GM12864 (cell line): ENCODE results near the gene EPHA7.

ENCODE experiments used
- DNase-seq: peaks from one replicate; pipeline ENCODE4 v3.0.0-alpha.2; 2011; ENCODE audit warnings: low read depth
- H3K4me3 ChIP-seq: 2 replicates; pipeline ENCODE4 v1.5.1; 2011; ENCODE audit warnings: mild to moderate bottlenecking, low read depth, low read length, control low read depth
- TF ChIP-seq, protein P1 (sequence below): IDR thresholded peaks from 2 replicates; pipeline ENCODE4 v1.5.1; 2011; ENCODE audit warnings: low read depth, mild to moderate bottlenecking, moderate library complexity, low read length, control low read depth, inconsistent platforms; ENCODE audit errors: missing control alignments

Gene EPHA7

DNA sequence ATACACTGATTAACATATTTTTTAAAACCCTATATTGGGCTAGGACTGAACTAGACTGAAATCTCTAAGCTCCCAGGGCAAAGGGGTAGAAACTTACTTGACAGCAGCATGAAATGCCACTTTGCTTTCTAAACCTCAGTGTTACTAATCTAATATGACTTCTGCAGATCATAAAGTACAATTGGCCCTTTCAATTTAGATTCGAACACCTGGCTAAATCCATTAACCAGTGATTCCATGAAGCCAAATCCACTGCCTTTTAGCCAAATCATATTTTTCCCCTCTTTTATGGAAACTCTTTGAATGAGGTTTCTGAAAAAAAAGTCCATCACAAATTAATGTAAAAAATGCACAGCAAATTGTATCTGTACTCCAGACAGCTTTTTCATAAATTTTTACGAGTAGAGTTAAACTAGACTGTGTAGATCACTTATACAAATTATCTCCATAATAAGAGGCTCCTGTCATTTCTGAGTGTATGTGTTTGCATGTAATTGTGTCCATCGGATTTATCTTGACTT is 25.7 kb downstream of the EPHA7 start:
- no peak overlapping the region for H3K4me3 ChIP-seq
- TF ChIP-seq, protein P1, sequence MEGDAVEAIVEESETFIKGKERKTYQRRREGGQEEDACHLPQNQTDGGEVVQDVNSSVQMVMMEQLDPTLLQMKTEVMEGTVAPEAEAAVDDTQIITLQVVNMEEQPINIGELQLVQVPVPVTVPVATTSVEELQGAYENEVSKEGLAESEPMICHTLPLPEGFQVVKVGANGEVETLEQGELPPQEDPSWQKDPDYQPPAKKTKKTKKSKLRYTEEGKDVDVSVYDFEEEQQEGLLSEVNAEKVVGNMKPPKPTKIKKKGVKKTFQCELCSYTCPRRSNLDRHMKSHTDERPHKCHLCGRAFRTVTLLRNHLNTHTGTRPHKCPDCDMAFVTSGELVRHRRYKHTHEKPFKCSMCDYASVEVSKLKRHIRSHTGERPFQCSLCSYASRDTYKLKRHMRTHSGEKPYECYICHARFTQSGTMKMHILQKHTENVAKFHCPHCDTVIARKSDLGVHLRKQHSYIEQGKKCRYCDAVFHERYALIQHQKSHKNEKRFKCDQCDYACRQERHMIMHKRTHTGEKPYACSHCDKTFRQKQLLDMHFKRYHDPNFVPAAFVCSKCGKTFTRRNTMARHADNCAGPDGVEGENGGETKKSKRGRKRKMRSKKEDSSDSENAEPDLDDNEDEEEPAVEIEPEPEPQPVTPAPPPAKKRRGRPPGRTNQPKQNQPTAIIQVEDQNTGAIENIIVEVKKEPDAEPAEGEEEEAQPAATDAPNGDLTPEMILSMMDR = no peak
- no peak for DNase-seq

DNA sequence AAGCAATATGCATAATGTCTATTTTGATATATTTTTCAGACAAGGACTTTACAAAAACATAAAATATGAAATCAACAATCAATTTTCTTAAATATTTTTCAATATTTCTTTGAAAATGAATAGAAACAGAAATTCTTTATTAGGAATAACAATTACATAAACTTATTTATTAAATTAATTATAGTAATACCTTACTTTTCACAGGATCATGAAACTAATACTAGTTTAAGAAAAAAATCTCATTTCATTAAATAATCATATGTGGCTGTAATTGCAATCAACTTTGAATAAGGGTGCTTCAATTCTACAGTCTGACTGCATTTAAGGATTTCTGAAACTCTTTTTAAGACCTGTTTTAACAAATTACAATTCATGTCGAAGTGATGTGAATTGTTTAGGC is 26.6 kb downstream of the EPHA7 start:
- DNase-seq = no peak
- no peak overlapping the region for H3K4me3 ChIP-seq
- TF ChIP-seq, protein P1 = no peak

DNA sequence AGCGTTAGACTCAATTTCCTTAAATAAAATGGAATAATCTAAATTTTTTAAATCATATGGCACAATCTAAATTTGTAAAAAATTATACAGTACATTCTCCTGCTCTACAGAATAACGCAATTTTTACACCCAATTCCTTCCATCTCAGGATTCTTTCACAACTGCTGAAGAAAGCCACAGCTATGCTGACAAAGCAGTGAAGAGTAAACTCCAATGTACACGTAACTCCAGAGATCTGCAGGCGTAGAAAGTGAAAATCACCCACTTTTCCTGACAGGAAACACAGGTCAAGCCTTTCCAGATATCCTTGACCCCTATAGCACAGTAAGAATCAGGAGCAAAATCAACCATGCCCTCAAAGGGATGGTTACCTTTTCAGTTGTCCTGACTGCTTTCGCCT is 27.4 kb downstream of the EPHA7 start:
- DNase-seq = no peak
- H3K4me3 ChIP-seq = no peak overlapping the region
- TF ChIP-seq, protein P1 = no peak

DNA sequence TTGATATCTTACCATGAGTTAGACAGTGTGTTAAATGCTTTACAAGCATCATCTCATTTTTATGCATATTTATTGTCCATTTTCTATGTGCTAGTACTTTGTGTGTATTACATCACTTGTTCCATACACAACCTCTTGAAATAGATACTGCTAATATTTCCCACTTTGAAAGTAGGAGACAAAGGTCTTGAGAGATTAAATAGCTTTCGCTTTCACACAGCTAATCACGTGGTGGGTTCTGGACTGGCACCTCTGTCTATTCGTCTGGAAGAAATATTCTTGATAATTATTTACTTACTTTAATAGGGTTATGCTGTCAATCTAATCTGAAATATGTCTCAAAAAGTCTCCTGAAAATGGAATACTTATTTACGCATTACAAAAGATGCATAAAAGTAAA is 30.2 kb downstream of the EPHA7 start:
- TF ChIP-seq, protein P1 = no peak
- no peak for DNase-seq
- H3K4me3 ChIP-seq = no peak overlapping the region

DNA sequence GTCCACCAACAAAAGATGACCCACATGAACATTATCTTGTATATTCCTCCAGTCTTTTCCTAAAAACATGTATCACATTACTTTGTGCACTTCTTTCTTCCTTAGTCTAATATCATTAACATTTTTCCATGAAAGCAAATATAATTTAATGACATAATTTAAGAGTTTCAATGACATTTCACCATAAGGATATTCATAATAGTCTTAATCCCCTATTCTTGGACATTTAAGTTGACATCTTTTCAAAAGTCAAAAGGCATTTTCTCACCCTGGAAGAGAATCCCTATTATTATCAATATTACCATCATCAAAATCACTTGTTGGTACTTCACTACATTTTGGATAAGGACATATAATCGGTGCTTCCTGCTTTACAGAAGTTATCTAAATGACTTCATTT is 31.3 kb downstream of the EPHA7 start:
- no peak overlapping the region for H3K4me3 ChIP-seq
- DNase-seq = no peak
- TF ChIP-seq, protein P1 = no peak

DNA sequence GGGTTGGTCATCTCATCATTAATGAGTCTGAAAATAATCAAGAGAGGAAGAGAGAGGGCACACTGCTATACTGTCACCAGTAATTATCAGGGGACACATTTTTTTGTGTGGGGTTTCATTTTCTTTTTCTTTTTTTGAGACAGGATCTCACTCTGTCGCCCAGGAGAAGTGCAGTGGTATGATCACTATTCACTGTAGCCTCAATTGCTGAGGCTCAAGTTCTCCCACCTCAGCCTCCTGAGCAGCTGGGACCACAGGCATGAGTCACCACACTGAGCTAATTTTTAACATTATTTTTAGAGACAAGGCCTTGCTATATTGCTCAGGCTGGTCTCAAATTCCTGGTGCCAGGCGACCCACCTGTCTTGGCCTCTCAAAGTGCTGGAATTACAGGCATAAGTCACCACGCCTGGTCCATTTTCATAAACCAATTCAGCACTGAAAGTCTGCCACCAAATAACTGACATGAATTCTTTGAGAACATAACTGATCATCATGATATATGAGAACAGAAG is 43.3 kb downstream of the EPHA7 start:
- no peak for DNase-seq
- TF ChIP-seq, protein P1 = no peak
- H3K4me3 ChIP-seq = no peak overlapping the region

DNA sequence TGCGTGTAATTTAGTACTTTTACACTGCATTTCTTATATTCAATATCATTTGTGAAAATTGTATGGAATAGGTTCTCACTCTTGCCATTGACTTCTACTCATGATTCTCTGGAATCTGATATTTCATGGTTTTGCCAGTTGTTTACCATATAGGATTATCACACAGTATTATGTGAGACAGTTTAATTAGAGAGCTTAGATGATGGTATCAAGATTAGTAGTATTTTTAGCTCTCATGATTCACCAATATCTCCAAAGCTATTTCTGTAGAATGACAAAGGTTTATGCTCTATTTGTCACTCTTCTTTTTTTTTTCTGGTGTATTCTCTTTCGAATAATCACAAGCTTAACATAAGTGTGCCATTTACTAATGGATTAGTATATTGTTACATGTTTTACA is 45.9 kb downstream of the EPHA7 start:
- no peak overlapping the region for H3K4me3 ChIP-seq
- TF ChIP-seq, protein P1 = no peak
- no peak for DNase-seq
